Common myeloid progenitor, CD34-positive (primary cell): Measurements from ENCODE around the gene PHLDB2.

Experiments
- CTCF ChIA-PET: fragments of 350-600 bp; sonication (Branson Sonifier 250); formaldehyde crosslinking; loops from one replicate; lab custom pipeline; 2021; ENCODE audit warnings: antibody characterized with exemption; lab: Charles Lee
- POLR2A ChIA-PET: fragments of 350-600 bp; sonication (Branson Sonifier 250); formaldehyde crosslinking; loops from one replicate; lab custom pipeline; 2021; ENCODE audit warnings: antibody characterized with exemption; lab: Charles Lee
- DNase-seq, 3 donors: peaks; one replicate each; pipeline versions ENCODE4 v3.0.0 to v3.0.0-alpha.2; 2013
- H3K27ac ChIP-seq, 2 experiments: 1 replicate in 1 of 2; 2 replicates in 1 of 2; pipeline ENCODE4 v1.7.0; 2013; ENCODE audit warnings: inconsistent platforms in 2 of 2, low read length in 2 of 2, mild to moderate bottlenecking in 2 of 2, low read depth in 1 of 2, moderate library complexity in 1 of 2; ENCODE audit not compliant: severe bottlenecking in 2 of 2, insufficient read depth in 1 of 2, poor library complexity in 1 of 2
- H3K27me3 ChIP-seq, 5 experiments: replicated peaks in 2 of 5; 1 replicate in 3 of 5; 2 replicates in 2 of 5; pipeline versions ENCODE4 v1.6.1 to v1.7.0; 2013; ENCODE audit warnings: low read length in 4 of 5, mild to moderate bottlenecking in 2 of 5, moderate library complexity in 2 of 5, inconsistent platforms in 1 of 5; ENCODE audit not compliant: insufficient read depth in 5 of 5, control insufficient read depth in 4 of 5
- H3K36me3 ChIP-seq, 4 experiments: 1 replicate in 2 of 4; 2 replicates in 2 of 4; pipeline versions ENCODE4 v1.6.1 to v1.7.0; 2013; ENCODE audit warnings: low read length in 3 of 4, control low read depth in 1 of 4, mild to moderate bottlenecking in 1 of 4; ENCODE audit not compliant: control insufficient read depth in 4 of 4, insufficient read depth in 4 of 4
- H3K4me1 ChIP-seq, 4 experiments: 1 replicate in 3 of 4; 2 replicates in 1 of 4; pipeline versions ENCODE4 v1.6.1 to v1.7.1; 2013; ENCODE audit warnings: low read length in 3 of 4, mild to moderate bottlenecking in 3 of 4, control low read depth in 1 of 4, inconsistent platforms in 1 of 4, moderate library complexity in 1 of 4; ENCODE audit not compliant: control insufficient read depth in 4 of 4, insufficient read depth in 4 of 4; ENCODE audit errors: control extremely low read depth in 1 of 4
- H3K4me3 ChIP-seq, 7 experiments: 1 replicate in 4 of 7; 2 replicates in 3 of 7; pipeline versions ENCODE4 v1.5.1 to v1.7.0; 2013; ENCODE audit warnings: mild to moderate bottlenecking in 7 of 7, low read length in 6 of 7, moderate library complexity in 6 of 7, inconsistent platforms in 2 of 7, low read depth in 2 of 7, control low read depth in 1 of 7; ENCODE audit not compliant: insufficient read depth in 4 of 7, control insufficient read depth in 1 of 7; ENCODE audit errors: extremely low read depth in 1 of 7
- H3K9me3 ChIP-seq, 5 experiments: 1 replicate in 4 of 5; 2 replicates in 1 of 5; pipeline versions ENCODE4 v1.6.1 to v1.7.1; 2013; ENCODE audit warnings: low read length in 4 of 5, mild to moderate bottlenecking in 2 of 5, inconsistent platforms in 1 of 5, low read depth in 1 of 5, moderate library complexity in 1 of 5; ENCODE audit not compliant: control insufficient read depth in 4 of 5, insufficient read depth in 2 of 5; ENCODE audit errors: control extremely low read depth in 1 of 5
- WGBS: methylation state at CpG from one replicate; pipeline ENCODE4 v1.1.5; 2013; ENCODE audit not compliant: insufficient coverage; 5-methylcytosine and 5-hydroxymethylcytosine counted together

PHLDB2 gene

DNA sequence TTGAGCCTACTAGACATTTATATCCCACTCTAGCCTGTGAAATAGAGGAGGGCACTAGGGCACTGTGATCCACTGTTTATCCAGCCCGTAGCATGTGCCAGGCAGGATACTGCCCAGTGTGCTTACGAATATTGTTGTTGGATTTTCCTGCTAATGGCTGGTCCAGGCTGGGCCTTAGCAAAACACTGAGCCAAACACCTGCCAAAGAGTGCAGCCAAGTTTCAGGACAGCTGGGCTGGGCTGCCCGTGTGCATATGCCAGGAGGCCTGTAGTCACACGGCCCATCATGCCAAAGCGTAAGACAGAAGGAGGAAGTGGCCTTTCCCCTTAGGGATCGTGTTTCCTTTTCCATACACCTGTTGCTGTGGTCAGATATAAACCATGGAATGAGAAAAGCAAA is 65.2 kb downstream of the PHLDB2 start:
- POLR2A ChIA-PET, result no interaction called here
- 38% methylated on average over 6 of the region's 6 CpGs for WGBS
- no peak overlapping the region for H3K27ac ChIP-seq

DNA sequence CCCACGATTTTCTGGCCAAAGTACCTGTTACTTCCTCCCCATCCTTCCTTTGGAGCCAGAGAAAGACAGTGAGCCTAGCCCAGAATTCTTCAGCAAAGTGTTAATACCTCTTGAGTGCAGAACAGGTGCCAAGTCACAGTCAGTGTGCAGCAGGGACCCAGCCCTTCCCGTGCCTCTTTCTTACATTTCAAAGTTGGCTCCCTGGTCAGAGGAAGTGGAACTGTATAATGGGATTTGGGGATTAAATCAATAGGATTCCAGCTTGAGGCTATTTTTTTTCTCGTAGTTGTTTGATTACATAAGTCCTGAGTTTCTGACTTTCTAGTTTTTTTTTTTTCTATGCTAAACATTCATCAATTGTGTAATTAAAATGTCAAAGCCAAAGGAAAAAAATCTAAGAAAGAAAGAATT is 67.2 kb downstream of the PHLDB2 start:
- DNase-seq, result no peak
- ChIA-PET POLR2A (no interaction called here), CTCF (interaction anchor here (1.4 kb wide), 1 partner anchor 40 kb away, joined by 3 read pairs; no protein-coding TSS in a partner anchor)
- Histone ChIP-seq H3K9me3 (no peaks in the 10 kb centered on the region), H3K4me3 (no peak overlapping the region), H3K4me1 (peaks cover 0 to 20% (median 2%) of the 10 kb centered on the region in 4 experiments), H3K27ac (no peak overlapping the region), H3K27me3 (no peaks in the 10 kb centered on the region), H3K36me3 (peaks cover 0 to 4% (median 0%) of the 10 kb centered on the region in 4 experiments)
- 0% methylated on average over 1 of the region's 3 CpGs for WGBS

More for the DNA sequence above, 65.2 kb downstream of the PHLDB2 start:
- DNase-seq, result peak in 1 of 3 donors; percentile 19
- no peak overlapping the region for H3K4me3 ChIP-seq
- H3K36me3 ChIP-seq, result peaks cover 0 to 7% (median 0%) of the 10 kb centered on the region in 4 experiments
- CTCF ChIA-PET, result interaction anchor here (1.3 kb wide), 1 partner anchor 44 kb away, joined by 3 read pairs; no protein-coding TSS in a partner anchor
- H3K27me3 ChIP-seq, result no peaks in the 10 kb centered on the region
- H3K9me3 ChIP-seq, result no peaks in the 10 kb centered on the region
- peaks cover 0 to 11% (median 0%) of the 10 kb centered on the region in 4 experiments for H3K4me1 ChIP-seq

DNA sequence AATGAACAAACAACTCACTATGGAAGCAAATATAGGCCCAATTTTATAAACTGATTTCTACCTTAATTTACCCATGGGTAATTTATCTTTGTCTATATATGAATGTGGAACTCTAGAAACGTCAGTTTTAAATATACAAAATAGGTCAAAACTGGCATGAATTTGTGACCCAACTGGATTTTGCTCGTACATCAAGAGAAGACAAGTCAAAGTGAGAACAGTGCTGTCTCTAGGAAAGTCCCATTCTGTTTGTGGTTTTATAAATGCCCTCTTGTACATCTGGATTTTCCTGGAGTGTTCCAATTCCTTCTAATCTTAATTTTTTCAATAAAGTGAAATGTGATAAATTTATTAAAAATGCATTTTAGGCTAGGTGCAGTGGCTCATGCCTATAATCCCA is 69.5 kb downstream of the PHLDB2 start:
- Histone ChIP-seq H3K9me3 (no peaks in the 10 kb centered on the region), H3K36me3 (no peaks in the 10 kb centered on the region), H3K27ac (no peak overlapping the region), H3K4me3 (no peak overlapping the region), H3K4me1 (peaks cover 0 to 38% (median 7%) of the 10 kb centered on the region in 4 experiments), H3K27me3 (no peaks in the 10 kb centered on the region)
- POLR2A ChIA-PET, result no interaction called here
- CTCF ChIA-PET, result no interaction called here
- WGBS, result 100% methylated on average over 1 of the region's 2 CpGs
- DNase-seq, result no peak

DNA sequence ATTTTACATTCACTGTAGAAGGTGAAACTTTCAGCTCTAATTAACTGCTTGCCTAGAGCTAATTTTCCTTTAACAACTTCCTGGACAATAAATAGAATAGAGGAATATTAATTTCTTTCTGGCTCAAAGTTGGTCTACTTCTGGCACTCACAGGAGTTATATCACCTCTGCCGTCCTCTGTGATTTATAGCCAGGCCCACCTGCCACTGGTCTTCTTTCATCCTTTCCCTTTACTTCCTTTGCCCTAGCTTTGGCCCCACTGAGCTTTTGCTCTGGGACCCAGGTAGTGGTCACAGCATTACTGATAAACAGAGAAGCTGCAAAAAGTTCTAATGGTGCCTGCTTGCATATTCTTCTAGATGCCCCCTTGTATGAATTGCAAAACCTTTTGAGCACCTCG is 70.4 kb downstream of the PHLDB2 start:
- Histone ChIP-seq H3K36me3 (no peaks in the 10 kb centered on the region), H3K27ac (no peak overlapping the region), H3K4me3 (no peak overlapping the region), H3K4me1 (peaks cover 0 to 33% (median 7%) of the 10 kb centered on the region in 4 experiments), H3K9me3 (peaks cover 0 to 4% (median 0%) of the 10 kb centered on the region in 5 experiments), H3K27me3 (no peaks in the 10 kb centered on the region)
- 73% methylated on average over 1 of the region's 2 CpGs for WGBS
- DNase-seq, result no peak
- ChIA-PET CTCF (no interaction called here), POLR2A (no interaction called here)

DNA sequence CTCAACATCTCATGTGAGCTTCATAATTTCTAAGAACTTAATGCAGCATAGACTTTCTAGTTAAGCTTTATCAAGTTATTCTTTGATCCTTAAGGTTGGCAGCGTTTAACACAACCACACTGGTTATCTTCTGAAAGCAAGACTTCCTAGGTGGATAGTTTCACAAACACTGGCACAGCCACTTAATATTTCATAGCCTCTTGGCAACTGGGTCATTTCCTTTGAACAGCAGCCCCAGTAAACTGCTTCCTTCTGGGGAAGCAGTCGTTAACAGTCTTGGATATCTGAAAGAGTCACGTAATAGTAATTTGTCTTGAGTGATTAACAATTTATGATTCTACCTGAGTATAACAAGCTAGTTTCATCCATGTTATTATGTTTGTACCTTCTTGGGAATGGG is 73.9 kb downstream of the PHLDB2 start:
- no peaks in the 10 kb centered on the region for H3K36me3 ChIP-seq
- peak; percentile 42 to 89 (median 77) for DNase-seq
- peak overlapping the region in 1 of 2 experiments; percentile 50 for H3K27ac ChIP-seq
- H3K4me3 ChIP-seq, result peak overlapping the region in 1 of 7 experiments; percentile 11
- H3K27me3 ChIP-seq, result no peaks in the 10 kb centered on the region
- 14% methylated on average over 1 of the region's 3 CpGs for WGBS
- POLR2A ChIA-PET, result interaction anchor here (0.7 to 0.9 kb wide), 2 partner anchors 18 to 40 kb away, joined by 3 to 4 read pairs; no protein-coding TSS in a partner anchor
- CTCF ChIA-PET, result interaction anchor here (0.9 to 2.0 kb wide), 6 partner anchors 15 to 38 kb away, joined by 3 to 7 read pairs (median 4); no protein-coding TSS in a partner anchor
- H3K9me3 ChIP-seq, result peaks cover 0 to 4% (median 0%) of the 10 kb centered on the region in 5 experiments
- H3K4me1 ChIP-seq, result peaks cover 0 to 29% (median 7%) of the 10 kb centered on the region in 4 experiments

DNA sequence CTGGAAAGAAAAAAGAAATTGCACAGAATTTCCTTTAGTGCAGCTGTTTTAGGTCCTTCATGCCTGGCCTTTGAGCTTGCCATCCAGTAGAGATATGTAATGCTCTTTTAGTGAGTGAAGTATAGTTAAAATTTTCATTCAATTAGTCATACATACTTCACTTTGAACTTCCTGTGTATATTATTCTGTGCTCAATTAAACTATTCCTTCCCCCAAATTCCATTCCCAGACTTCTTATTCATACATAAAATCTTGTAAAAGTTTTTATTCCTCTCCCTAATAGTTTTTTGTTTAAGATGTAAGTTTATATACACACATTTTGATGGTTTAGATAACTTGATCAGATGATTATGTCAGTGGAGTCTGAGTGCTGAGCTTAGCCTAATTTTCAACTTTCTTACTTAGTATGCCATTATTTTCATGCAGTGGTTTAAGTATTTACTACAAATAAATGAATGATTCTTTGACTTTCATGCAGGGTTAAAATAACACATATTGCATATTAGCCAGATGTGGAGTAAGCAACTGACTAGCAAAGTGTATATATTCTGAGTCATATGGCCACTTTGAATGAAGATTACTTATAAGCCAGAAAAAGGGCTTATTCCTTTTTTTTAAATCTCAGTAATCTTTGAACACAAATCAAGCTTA is 77.3 kb downstream of the PHLDB2 start:
- no peak for DNase-seq
- H3K4me1 ChIP-seq, result peaks cover 0 to 18% (median 6%) of the 10 kb centered on the region in 4 experiments
- no peaks in the 10 kb centered on the region for H3K27me3 ChIP-seq
- no peak overlapping the region for H3K27ac ChIP-seq
- CTCF ChIA-PET, result interaction anchor here (1.3 to 1.5 kb wide), 2 partner anchors 16 to 78 kb away, joined by 3 to 5 read pairs; no protein-coding TSS in a partner anchor
- peaks cover 0 to 4% (median 0%) of the 10 kb centered on the region in 5 experiments for H3K9me3 ChIP-seq
- no peak overlapping the region for H3K4me3 ChIP-seq
- H3K36me3 ChIP-seq, result peaks cover 0 to 5% (median 0%) of the 10 kb centered on the region in 4 experiments
- POLR2A ChIA-PET, result no interaction called here

DNA sequence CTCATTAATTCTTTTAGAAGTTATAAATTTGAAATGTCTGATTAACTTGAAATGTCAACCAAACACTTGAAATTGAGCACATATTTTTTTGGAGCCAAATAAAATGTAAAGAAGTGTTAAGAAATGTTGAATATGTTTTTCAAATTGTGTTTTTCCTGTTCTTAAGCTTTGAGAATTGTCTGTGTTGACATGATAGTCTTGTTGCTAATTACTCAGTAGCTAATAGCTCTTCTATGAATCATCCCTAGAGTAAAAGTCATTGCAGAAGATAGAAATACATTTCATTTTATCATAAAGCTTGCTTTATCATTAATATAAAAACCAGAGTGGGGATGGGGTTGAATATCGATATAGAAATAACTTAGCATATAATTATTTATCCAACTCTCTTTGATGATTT is 77.9 kb downstream of the PHLDB2 start:
- H3K4me1 ChIP-seq, result peaks cover 0 to 11% (median 4%) of the 10 kb centered on the region in 4 experiments
- peaks cover 0 to 4% (median 0%) of the 10 kb centered on the region in 5 experiments for H3K9me3 ChIP-seq
- ChIA-PET CTCF (interaction anchor here (1.3 to 1.5 kb wide), 2 partner anchors 16 to 77 kb away, joined by 3 to 5 read pairs; no protein-coding TSS in a partner anchor), POLR2A (no interaction called here)
- no peaks in the 10 kb centered on the region for H3K27me3 ChIP-seq
- peaks cover 0 to 6% (median 0%) of the 10 kb centered on the region in 4 experiments for H3K36me3 ChIP-seq
- no peak for DNase-seq
- no peak overlapping the region for H3K27ac ChIP-seq
- no CpG with 5 or more reads among the region's 1 CpG for WGBS
- H3K4me3 ChIP-seq, result no peak overlapping the region
